OCI-M2 (cell line): ENCODE measurements around the gene WWC2.
"Not testable (repeated sequence)": the region's sequence is repeated elsewhere in the genome, so short reads cannot be mapped to it uniquely, and the experiment has no call there.

Experiments used
- DNase-seq: peaks from one replicate; lab custom pipeline; 2025; ENCODE audit not compliant: unreplicated experiment; lab: John Stamatoyannopoulos, UW

Gene WWC2

GRCh38 chr4:183100298-183100599 is 1.2 kb downstream of the WWC2 start:
- no peak for DNase-seq

- DNase-seq, result no peak
These were observed 1.8 kb downstream of the WWC2 start for GRCh38 chr4:183100827-183101226.

GRCh38 chr4:183101956-183102480 is 3.0 kb downstream of the WWC2 start:
- no peak for DNase-seq

DNA sequence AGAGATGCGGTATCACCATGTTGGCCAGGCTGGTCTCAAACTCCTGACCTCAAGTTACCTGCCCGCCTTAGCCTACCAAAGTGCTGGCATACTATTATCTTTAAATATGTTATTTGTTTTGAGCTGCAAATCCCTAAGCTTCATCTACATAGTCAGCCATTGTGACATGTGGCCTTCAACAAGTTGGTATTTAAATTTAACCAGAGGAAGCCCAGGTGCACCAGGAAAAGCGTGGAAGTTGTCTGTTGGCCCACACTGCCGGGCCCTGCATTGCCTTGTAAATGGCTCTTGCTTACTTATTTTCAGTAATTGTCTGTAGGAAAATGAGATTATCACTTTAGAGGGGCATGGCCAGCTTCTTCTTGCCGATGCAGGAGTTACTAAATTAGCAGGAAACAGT is 6.0 kb downstream of the WWC2 start:
- DNase-seq, result no peak

DNA sequence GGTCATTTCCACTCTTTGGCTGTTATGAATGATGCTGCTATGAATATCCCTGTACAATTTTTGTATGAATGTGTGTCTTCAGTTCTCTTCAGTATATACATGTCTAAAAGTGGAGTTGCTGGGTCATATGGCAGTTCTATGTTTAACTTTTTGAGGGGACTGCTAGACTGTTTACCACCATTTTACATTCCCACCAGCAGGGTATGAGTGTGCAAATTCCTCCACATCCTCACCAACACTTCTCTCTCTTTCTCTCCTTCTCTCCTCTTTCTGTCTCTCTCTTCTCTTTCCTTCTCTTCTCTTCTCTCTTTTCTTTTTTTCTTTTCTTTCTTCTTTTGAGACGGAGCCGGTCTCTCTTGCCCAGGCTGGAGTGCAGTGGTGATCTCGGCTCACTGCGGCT is 7.8 kb downstream of the WWC2 start:
- DNase-seq, result no peak

- no peak for DNase-seq
These were observed 8.9 kb downstream of the WWC2 start for GRCh38 chr4:183107891-183108459.

- no peak for DNase-seq
These were observed 11.2 kb downstream of the WWC2 start for GRCh38 chr4:183110244-183110643.

- no peak for DNase-seq
These were observed 12.4 kb downstream of the WWC2 start for GRCh38 chr4:183111452-183111885.

GRCh38 chr4:183118141-183118540 is 19.1 kb downstream of the WWC2 start:
- no peak for DNase-seq

DNA sequence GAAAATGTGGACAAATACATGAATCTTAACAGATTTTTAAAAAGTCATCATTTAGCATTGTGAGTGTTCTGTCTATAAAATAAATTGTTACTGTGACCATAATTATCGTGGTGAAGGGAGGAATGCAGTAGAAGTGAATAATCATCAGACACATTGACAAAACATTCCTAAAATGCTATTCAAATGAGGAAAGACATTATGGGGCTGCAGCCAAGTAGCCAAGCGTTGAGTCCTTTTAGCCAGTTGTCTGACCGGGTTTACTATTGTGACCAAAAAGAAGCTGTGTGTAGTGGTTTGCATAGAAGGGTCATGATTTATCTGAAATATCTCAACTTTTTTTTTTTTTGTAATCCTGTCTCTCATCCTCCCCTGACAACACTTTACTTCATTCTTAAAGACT is 19.5 kb downstream of the WWC2 start:
- no peak for DNase-seq

- not testable (repeated sequence) for DNase-seq
These were observed 22.6 kb downstream of the WWC2 start for GRCh38 chr4:183121660-183122059.

GRCh38 chr4:183124228-183124627 is 25.2 kb downstream of the WWC2 start:
- DNase-seq, result no peak

- DNase-seq, result no peak
These were observed 25.8 kb downstream of the WWC2 start for GRCh38 chr4:183124865-183125264.

- no peak for DNase-seq
These were observed 30.1 kb downstream of the WWC2 start for GRCh38 chr4:183129125-183129524.

DNA sequence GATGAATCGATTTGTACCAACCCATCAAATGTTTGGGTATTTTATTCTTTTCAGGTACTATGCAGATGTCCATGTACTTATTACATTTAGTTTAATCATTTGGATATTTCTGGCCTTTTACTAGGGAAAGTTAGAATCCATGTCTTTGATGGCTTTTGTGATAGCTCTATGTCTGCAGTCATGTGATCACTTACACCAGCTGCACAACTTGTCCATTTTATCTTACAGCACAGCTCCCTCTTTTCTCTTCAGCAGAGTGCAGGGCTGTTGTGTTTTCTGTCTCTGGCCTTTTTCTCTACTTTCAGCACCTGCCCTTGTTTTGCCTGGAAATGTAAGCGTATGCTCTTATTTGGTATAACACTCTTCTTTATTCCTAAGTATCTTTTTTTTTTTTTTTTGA is 30.6 kb downstream of the WWC2 start:
- no peak for DNase-seq

GRCh38 chr4:183130328-183131155 is 31.5 kb downstream of the WWC2 start:
- DNase-seq, result no peak

- DNase-seq, result no peak
These were observed 33.0 kb downstream of the WWC2 start for GRCh38 chr4:183132081-183132480.

GRCh38 chr4:183132865-183133264 is 33.8 kb downstream of the WWC2 start:
- DNase-seq, result no peak

GRCh38 chr4:183136855-183137254 is 37.8 kb downstream of the WWC2 start:
- DNase-seq, result no peak

GRCh38 chr4:183139058-183139750 is 40.1 kb downstream of the WWC2 start:
- DNase-seq, result no peak

- no peak for DNase-seq
These were observed 41.0 kb downstream of the WWC2 start for GRCh38 chr4:183139972-183140570.

- no peak for DNase-seq
These were observed 41.9 kb downstream of the WWC2 start for GRCh38 chr4:183140911-183141320.
